Ureter (tissue), 1 donor: ENCODE results near the gene NLRP6. TPM values are rescaled to one million over a fixed set of nuclear protein-coding genes. Genes with fewer than 3 reads are reported as not detected.
"Not testable (repeated sequence)": the region's sequence is repeated elsewhere in the genome, so short reads cannot be mapped to it uniquely, and the experiment has no call there.

Experiments
- DNase-seq: peaks from one replicate; pipeline ENCODE4 v3.0.0-alpha.2; 2020; ENCODE audit warnings: low spot score
- total RNA-seq: library from RNA; stranded (reverse); gene quantifications from one replicate; pipeline ENCODE4 v1.2.4, GENCODE V29; 2023
- donor health status: DM: yes; HTN: yes; CAD: no.

Gene NLRP6
- total RNA-seq: 0.36 TPM

DNA sequence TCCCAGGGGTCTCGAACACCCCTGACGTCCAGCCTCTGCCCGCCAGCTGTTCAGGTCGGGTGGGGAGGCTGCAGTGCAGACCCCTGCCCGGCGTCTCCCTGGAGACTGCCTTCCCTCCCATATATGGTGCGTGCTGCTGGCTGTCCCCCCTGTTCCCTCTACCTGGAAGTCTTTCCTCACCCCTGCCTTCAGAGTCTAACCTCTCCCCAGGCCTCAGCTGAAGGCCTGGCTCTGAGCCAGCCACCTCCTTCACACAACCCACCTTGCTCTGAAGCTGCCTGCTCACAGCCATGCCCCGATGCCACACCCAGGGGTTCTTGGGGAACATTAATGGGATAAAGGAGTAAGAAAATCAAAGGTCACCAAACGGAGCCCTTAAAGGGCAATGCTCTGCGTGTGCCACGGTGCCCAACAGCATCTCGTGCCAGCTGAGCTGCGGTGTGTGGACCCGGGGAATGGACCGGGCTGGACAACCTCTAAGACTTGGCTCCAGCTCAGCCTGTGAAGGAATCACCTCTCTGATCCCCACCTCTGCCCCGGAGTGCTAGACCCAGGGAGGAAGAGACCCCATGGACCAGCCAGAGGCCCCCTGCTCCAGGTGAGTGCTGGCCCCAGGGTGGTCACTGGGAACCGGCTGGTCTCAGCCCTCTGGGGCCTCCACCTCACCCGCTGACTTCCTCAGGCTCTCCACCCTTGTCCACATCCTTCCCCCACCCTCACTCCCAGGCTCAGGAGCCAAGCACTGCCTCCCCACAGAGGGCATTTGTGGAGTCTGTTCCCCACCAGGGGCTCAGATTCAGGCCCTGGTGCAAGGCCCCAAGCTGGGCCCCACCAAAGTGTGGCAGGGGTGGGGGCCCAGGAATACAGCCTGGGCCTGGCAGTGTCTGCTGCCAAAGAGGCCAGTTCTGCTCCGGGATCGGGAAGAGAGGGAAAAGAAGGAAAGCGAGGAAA, at the start of gene NLRP6:
NLRP6 (plus strand) TSS at position 407 of the 951 bp plus-strand sequence; CDS start at position 570, 163 bp downstream.
- DNase-seq: peak; percentile 40

DNA sequence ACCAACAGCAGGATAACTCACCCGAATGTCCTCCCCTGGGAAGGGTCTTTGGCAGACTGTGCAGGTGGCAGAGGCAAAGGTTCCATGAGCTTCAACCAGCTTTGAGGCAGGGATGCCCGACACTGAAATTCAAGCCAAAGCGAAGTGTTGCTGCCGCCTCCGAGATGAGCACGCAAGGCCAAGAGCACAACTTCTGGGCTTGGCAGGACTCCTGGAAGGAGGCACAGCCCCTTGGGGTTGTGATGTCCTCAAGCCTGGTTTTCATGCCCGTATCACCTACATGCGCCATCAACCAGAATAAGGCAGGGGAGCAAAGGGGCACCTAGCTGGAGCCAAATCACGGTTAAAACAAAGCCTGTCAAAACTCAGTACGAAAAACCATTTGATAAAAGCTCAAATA, 47.8 kb upstream of the NLRP6 start:
- DNase-seq: no peak

DNA sequence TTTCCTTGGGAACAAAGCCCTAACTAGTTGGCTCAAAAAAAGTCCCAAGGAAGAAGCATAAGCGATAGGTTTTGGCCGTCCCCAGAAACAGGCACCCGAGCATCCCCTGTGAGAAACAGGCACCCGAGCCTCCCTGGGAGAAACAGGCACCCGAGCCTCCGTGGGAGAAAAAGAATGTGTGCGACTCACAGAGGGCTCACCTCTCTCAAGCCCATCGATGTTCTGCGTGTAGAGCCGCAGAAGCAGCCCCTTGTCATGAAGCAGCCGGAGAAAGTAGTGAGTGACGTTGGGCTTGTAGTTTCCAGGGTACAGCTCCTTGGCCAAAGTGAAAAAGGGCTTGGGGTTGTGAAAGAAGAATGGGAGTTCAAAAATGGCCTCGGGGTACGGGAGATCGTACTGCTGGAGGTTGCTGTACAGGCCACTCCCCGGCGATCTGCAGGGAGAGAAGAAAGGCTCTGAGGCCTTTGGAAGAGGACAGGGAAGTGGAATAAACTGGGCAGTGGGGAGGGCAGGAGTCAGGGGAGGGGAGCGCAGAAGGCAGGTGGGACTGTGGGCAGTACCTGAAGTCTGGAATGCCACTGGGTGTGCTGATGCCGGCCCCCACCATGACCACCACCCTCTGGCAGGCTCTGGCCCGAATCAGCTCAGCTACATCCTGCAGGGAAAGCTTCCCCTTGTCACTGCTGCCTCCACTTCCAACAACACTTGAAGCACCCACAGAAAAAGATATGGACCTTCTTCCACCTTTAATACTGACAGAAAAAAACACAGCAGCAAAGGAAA, 45.2 kb upstream of the NLRP6 start:
- no peak for DNase-seq

- DNase-seq: no peak
These were observed 43.0 kb upstream of the NLRP6 start for GRCh38 chr11:235180-235579.

DNA sequence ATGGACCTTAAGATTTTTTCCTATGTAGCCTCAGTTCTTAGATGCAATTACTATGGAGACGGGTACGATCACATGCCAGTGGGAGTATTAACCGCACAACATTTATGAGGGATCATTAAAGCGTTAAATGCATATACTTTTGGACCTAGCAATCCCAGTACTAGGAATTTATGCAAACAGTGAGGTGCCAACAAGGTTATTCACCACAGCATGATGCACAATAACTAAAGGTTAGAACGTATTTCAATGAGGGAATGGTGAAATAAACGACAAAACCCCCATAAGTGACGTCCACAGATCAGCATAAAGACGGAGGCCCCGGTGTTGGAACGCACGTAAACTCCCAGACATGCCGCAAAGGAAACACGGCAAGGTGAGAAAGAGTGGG, 42.6 kb upstream of the NLRP6 start:
- no peak for DNase-seq

DNA sequence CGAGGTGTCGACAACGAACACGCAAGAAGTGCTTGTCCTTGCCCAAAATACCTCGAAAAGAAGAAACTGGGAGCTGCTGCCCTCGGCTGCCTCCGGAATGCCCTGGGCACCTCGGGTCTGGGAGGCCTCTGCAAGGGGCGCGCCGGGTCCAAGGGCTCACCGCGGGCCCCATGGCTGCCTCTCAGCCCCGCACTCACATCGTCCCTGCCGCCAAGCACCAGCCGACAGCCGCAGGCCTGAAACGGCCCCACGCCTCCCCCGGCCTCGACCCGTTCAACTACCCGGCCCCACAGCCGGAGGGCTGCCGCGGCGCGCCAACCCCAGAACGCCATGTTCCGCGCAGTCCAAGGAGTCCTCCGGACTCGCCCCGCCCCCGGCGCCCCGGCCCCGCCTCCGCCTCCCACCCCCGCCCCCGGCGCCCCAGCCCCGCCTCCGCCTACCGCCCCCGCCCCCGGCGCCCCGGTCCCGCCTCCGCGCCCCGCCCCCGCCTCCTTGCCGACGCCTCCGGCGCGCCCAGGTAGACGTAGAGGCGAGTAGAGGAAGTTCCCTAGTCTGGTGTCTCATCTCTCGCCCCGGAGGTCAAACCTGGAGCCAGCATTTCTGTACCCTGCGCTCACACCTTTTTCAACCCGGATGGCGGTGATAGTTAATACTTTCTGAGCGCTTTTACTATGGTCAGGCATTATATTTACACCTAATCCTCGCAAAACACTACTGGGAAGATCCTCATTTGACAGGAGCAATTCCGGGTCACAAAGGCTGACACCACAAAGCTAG, 42.0 kb upstream of the NLRP6 start, which contains the start of gene SIRT3:
SIRT3 (minus strand) TSS at position 346 of the 777 bp plus-strand sequence; CDS start at position 332, 14 bp downstream.
- peak; percentile 85 for DNase-seq

DNA sequence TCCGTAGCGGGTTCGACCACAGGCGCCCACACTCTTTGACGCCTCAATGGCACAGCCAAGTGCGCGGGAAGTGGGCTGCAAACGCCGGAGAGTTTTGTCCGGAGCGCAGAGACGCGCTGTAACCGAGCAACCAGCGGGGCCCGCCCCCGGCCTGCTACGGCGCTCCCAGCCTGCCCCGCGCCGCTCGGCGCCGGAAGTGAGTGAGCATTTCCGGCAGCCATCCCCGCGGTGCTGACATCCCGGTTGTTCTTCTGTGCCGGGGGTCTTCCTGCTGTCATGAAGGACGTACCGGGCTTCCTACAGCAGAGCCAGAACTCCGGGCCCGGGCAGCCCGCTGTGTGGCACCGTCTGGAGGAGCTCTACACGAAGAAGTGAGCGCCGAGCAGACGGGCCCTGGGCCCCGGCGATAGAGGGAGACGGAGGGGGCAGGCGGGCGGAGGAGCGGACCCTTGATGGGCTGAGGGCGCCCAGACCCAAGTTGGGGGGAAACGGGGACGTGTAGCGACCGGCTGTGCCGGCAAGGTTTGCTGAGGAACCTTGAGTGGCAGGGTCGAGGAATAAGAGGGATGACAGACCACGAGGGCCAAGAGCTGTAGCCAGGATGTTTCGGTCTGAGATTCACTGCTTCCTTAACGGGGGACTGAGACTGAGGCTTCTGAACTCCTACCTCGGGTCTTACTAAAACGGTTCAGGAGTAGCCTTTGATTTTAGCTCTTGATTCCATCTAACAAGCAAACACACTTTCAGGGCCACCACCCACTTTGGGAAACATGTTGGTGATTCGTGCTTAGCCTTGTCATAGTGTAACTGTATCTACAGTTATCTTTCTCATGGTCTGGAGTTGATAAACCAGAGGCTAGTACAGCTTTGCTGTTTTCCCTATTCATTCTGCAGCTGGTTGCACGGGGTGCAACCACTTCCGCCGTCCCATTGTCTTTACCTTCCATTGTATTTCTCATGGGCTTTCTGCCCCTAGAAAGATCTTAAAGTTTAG, 41.1 kb upstream of the NLRP6 start, which contains the start of gene PSMD13:
PSMD13 (plus strand) TSS at position 203 of the 994 bp plus-strand sequence; CDS start at position 277, 74 bp downstream.
- DNase-seq: peak; percentile 86

DNA sequence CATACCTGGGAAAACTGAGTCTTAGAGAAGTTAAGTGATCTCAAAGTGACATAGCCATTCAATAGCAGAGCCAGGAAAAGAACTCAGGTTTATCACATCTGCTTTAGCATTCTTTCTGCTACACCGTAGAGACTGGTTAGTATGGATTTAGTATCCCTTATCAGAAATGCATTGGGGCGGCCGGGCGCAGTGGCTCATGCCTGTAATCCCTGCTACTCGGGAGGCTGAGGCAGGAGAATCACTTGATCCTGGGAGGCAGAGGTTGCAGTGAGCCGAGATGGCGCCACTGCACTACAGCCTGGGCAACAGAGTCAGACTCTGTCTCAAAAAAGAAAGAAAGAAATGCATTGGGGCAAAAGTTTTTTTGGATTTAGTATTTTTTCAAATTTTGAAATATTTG, 39.9 kb upstream of the NLRP6 start:
- not testable (repeated sequence) for DNase-seq

DNA sequence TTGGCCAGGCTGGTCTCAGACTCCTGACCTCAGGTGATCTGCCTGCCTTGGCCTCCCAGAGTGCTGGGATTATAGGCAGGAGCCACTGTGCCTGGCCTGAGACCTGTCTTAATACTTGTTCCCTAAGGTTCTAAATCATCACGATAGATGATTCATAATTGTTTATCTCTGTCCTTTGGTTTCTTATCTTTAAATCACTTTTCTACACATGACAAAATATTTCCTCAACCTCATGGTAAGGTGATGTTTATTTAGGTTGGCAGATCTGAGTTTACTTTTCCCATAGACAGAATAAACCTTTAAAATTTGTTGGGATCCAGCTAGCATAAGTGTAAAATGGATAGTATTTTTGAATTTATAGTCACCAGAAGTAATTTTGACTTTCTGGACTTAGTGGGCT, 37.9 kb upstream of the NLRP6 start:
- no peak for DNase-seq

GRCh38 chr11:241634-242033, 36.6 kb upstream of the NLRP6 start:
- DNase-seq: no peak

- no peak for DNase-seq
These were observed 33.8 kb upstream of the NLRP6 start for GRCh38 chr11:244376-244775.

GRCh38 chr11:249062-249461, 29.1 kb upstream of the NLRP6 start:
- no peak for DNase-seq

GRCh38 chr11:250274-250673, 27.9 kb upstream of the NLRP6 start:
- no peak for DNase-seq

- DNase-seq: peak; percentile 68
These were observed 27.4 kb upstream of the NLRP6 start for GRCh38 chr11:250740-251299.

DNA sequence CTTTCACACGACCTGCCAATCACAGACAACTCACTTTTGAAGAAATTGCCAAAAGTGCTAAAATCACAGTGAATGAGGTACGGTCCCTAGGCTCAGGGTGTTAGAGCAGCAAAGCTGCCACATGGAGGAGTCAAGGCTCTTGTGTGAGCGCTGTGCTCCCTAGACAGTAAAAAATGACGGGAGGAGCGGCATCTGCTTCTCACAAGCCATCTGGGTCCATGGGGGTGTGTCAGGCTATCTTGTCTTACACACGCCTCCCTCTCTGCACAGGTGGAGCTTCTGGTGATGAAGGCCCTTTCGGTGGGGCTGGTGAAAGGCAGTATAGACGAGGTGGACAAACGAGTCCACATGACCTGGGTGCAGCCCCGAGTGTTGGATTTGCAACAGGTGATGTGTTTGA, 26.7 kb upstream of the NLRP6 start:
- DNase-seq: no peak

DNA sequence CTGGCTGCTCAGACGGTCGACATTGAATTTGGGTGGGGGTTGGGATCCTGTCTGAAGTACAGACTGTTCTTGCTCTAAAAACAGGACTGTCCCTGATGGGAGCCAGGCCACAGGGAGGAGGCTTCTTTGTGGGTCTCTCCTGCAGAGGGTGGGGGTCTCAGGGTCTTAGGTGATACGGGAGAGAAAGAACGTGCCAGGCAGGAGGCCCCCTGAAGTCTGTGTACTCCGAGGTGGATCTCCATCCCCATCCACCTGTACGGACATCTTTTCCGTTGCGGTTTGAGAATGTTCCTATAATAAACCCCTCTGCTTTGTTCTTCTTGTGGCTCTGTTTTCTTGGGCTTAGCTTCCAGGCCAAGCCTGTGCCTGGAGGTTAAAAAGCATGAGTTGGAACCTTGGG, 25.5 kb upstream of the NLRP6 start:
- no peak for DNase-seq

DNA sequence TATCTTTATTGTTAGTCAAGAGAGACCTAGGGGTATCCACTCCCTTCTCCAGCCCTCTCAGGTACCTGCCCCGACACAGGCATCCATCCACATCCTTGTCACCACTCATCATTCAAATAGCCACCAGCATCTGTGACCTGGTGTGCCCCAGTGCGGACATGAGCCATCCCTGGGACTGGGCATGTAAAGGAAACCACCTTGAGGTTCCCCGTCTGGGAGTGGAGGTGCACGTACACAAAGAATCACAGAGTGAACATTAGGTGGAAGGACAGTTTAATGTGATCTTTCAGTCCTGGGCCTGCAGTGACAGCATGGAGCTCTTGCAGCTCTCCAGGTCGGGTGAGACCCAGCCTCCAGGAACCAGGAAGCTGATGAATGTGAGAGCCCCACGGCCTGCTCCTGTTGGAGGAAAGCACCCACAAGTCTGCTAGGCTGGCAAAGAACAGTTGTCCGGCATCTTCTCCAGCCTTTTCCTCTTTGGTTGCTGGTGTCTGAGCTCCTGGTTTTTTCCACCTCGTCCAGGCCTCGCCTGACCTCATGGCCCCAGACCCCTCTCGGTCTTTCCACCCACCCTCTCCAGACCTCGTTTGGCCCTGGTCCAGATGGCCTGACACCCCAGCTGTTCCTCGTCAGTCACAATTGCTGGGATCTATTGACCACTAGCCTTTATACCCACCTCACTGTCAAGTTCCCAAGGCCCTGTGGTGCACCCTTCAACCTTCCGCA, 24.9 kb upstream of the NLRP6 start:
- no peak for DNase-seq

DNA sequence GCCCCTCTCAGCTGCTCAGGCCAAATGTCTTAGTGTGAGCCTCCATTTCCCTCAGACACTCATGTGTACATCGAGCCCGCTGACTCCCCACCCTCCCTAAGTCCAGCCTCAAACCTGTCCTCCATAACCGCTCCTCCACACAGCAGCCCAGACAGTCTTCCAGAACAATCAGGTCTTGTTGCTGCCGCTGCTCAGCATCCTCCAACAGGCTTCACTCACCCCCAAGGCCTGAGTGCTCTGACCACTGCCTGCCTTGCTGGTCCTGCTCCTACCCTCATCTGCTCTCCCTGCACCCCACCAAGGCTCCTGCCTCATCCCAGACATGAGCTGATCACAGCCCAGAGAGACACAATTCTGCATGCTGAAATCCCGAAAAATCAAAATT, 24.3 kb upstream of the NLRP6 start:
- no peak for DNase-seq

- no peak for DNase-seq
These were observed 23.0 kb upstream of the NLRP6 start for GRCh38 chr11:255176-255575.
